Head of caudate nucleus (tissue), 42 donors: Measurements from ENCODE around the gene ITGAD.

Experiments
- DNase-seq, 42 donors: peaks; one replicate each; pipeline versions ENCODE4 v3.0.0 to v3.0.0-alpha.2; 2020 to 2021; ENCODE audit warnings: mixed read lengths in 7 of 42
- intact Hi-C: fragments of 100-400 bp; cut with DNase I; formaldehyde crosslinking; loops from one replicate; pipeline ENCODE4 v1.15.0; 2022

ITGAD gene

DNA sequence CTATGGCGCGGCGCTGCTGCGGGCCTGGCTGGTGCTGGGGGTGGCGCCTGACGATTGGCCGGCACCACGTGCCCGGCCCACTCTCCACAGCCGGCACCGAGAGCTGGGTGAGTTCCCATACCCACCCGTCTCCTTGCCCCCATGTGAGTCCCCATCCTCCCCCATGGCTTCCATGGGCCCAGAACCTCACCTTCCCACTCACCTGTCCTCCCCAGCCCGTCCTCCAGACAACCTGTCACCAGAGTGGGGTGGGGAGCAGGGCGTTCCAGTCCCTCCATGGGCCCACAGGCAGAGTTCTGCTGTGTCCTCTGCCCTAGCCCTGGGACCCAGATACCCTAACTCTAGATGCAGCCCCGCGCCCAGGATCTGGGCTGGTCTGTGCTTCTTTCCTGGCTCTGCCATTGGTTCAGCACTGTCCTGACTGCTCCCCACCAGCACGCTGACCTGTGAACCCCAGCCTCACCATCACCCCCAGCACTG lies 71.7 kb downstream of the ITGAD start:
- peak in 1 of 42 donors; percentile 23 for DNase-seq
- intact Hi-C loops = loop anchor here (5.0 kb wide), 1 partner anchor 407 kb away; the partner anchor contains the start of gene ZNF267

DNA sequence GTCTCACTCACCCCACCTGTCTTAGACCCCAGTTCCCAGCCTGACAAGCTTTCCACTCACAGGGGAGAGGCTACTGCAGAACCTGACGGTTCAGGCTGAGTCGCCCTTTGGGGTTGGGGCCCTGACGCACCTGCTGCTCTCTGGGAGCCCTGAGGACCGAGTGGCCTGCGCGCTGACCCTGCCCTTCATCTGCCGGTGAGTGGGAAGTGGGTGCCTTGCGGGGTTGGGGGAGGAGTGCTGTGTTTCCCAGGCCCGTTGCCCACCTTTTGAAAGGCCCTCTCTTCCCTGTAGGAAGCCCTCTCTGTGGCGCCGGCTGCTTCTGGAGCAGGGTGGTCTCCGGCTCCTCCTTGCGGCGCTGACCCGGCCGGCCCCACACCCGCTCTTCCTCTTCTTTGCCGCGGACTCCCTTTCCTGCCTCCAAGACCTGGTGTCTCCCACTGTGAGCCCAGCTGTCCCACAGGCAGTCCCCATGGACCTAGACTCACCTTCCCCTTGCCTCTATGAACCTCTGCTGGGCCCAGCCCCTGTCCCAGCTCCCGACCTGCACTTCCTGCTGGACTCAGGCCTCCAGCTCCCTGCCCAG lies 72.7 kb downstream of the ITGAD start:
- DNase-seq = no peak
- intact Hi-C loops = no loop called here

DNA sequence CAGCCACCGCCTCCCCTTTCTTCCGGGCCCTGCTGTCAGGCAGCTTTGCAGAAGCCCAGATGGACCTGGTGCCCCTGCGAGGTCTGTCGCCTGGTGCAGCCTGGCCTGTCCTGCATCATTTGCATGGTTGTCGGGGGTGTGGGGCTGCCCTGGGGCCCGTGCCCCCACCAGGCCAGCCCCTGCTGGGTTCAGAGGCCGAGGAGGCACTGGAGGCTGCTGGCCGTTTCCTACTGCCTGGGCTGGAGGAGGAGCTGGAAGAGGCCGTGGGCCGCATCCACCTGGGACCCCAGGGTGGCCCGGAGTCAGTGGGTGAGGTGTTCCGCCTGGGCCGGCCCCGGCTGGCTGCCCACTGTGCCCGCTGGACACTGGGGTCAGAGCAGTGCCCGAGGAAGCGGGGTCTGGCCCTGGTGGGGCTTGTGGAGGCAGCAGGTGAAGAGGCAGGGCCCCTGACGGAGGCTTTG lies 73.3 kb downstream of the ITGAD start:
- intact Hi-C loops = no loop called here
- DNase-seq = no peak

DNA sequence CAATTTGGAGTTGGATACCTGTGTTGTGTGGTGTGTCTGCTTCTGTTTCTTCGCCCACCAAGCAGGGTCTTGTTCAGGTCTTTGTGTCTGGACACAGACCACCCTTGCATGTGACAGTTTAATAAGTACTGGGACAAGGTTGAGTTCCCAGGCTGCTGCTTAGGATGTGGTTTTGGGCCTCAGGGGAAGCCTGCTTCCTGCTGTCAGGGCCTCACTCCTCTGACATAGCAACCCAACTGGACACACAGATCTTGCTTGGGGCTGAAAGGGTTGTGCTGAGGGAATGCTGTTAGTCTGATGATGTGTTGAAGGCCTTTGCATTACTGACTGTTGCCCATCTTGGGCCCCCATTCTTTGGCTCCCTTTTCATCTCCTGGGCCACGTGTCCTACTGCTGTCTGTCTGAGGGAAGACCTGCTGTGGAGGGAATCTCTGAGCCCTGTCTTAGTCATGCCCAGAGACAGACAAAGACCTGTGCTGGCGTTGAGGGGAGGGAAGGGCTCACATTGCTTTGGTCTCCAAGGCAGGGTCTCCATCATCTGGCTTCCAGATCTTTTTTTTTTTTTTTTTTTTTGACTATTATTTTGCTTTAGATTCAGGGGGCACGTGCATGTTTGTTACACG lies 74.1 kb downstream of the ITGAD start:
- intact Hi-C loops = no loop called here
- DNase-seq = no peak

DNA sequence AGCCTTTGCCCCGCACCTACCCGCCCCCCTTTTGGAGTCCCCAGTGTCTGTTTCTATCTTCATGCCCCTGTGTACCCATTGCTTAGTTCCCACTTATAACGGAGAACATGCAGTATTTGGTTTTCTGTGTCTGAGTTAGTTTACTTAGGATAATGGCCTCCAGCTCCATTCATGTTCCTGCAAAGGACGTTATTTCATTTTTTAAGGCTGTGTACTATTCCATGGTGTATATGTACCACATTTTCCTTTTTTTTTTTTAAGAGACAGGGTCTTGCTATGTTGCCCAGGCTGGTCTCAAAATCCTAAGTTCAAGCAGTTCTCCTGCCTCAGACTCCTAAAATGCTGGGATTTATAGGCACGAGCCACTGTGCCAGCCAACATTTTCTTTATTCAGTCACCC lies 74.7 kb downstream of the ITGAD start:
- DNase-seq = no peak
- intact Hi-C loops = no loop called here

DNA sequence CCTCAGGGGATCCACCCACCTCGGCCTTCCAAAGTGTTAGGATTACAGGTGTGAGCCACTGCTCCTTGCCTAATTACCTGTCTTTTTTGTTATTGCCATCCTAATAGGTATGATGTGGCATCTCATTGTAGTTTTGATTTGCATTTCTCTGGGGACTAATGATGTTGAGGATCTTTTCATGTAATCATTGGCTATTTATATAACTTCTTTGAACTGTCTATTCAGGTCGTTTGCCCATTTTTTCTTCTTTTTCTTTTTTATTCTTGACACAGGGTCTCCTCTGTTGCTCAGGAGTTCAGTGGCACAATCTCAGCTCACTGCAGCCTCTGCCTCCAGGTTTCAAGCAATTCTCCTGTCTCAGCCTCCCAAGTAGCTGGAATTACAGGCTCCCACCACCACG lies 77.5 kb downstream of the ITGAD start:
- DNase-seq = no peak
- intact Hi-C loops = no loop called here

DNA sequence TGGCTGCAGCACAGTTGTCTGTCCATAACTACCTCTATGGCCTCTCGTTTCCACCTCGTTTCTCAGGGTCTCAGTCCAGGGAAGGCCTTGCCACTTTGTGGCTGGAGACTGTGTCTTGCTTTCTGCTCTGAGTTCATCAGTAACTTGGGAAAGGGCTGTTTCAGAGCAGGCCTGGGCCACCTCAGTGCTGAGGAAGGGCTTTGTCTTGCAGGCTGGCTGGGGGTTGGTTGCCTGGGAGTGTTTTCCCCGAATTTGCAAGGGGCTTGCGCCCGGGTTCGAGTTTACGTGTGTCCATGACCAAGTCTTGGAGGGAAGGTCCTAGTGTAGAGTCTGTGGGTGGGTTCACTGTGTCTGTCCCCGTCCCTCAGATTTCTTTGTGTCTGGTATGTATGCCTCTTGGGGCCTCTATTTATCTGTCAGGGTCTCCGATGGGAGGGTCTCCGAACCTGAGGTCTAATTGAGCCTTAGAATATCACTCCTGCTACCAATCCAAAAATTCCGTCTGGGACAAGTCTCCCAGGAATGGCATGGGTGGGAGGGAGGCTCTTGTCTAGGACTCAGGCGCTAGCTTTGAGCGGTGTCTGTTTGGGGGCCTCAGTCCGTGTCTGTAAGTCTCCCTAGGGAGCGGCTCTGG lies 78.2 kb downstream of the ITGAD start:
- DNase-seq = no peak
- intact Hi-C loops = no loop called here

DNA sequence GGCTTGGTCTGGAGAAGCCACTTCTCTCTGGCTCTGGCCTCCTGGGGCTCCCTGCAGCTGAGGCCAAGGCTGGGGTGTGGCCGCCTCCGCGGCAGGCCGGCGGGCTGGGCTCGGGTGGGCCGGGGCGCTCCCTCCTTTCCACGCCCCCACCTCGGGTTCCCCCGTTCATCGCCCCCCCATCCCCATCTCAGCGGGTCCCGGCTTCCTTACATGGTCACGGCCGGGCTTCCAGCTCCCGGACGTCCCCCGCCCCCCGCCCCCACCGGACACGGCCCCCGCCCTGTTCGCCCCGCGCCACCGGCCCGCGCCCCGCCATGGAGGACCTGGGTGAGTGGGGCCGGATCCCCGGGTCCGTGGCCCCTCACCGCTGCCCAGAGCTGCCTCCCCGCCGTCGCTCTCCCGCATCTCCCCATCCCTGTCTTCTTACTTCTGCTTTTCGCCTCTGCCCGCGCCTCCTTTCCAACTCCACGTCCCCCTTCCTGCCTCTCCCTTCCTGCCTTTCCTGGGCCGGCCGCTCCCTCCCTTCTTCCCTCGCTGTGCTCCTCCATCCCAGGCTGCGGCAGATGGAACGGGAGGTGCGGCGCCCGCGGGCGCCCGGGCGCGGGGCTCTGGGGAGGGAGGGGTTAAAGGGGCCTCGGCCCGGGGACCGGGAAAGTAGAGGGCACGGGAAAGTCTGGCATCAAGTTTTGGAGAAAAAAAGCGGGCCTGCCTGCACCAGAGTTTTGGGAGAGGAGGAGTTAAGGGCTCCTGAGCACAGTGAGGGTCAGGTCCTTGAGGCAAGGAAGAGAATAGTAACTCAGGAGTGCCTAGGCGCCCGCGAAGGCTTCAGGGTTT lies 79.0 kb downstream of the ITGAD start, which contains the start of gene TGFB1I1:
TGFB1I1 (plus strand) TSS at position 278 of the 834 bp plus-strand sequence; CDS start at position 315, 37 bp downstream.
- intact Hi-C loops = no loop called here
- no peak for DNase-seq

DNA sequence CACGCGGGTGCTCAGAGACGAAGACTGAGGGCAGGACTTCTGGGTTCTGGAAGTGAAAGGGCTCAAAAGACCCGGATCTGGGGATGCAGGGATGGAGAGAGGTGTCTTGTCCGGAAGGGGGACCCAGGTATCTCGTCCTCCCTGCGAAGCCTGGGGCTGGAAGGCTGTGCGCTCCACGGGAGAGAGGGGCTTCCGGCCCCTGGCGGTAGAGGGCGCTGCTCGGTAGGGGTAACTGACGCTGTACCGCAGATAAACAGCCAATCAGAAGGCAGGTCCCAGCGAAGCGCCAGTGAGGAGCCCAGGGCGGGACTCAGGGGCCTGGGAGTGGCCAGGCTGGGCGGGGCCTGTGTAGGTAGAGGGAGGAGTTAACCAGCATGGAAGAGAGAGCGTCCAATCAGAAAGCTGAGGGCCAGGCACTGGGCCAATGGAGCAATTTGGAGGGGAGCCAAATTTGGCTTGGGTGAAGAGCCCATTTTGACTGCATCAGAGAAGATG lies 79.6 kb downstream of the ITGAD start:
- intact Hi-C loops = no loop called here
- DNase-seq = peak in 2 of 42 donors; percentile 19 to 20

DNA sequence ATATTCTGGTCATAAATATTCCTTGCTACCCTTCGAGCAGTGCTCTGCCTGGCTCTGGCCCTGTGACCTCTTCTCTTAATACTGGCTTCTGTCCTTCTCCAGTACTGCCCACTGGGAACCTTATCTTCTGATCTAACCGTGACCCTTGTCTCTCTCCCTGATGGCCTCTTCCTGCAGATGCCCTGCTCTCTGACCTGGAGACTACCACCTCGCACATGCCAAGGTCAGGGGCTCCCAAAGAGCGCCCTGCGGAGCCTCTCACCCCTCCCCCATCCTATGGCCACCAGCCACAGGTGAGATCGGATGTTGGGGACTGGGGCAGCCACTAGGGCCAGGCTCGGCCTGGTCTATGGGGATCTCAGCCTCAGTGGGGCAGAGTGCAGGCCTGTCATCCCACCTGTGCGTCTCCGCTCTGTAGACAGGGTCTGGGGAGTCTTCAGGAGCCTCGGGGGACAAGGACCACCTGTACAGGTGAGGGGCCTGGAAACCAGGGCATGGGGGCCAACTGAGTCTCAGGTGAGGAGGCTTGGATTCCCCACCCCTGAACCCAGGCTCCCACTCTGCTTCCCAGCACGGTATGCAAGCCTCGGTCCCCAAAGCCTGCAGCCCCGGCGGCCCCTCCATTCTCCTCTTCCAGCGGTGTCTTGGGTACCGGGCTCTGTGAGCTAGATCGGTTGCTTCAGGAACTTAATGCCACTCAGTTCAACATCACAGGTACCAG lies 80.3 kb downstream of the ITGAD start:
- intact Hi-C loops = no loop called here
- DNase-seq = no peak

DNA sequence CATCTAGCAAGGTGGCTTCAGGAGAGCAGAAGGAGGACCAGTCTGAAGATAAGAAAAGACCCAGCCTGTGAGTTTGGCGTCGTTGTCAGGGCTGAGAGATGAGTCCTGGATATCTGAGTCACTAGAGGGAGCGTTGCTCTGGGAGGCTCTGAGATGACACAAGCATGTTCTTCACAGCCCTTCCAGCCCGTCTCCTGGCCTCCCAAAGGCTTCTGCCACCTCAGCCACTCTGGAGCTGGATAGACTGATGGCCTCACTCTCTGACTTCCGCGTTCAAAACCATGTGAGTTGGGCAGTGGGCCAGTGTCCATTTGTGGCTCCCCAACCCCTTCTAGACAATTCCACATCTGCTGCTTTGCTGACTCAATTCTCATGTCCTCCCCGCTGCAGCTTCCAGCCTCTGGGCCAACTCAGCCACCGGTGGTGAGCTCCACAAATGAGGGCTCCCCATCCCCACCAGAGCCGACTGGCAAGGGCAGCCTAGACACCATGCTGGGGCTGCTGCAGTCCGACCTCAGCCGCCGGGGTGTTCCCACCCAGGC lies 81.1 kb downstream of the ITGAD start:
- peak in 1 of 42 donors; percentile 18 for DNase-seq
- intact Hi-C loops = no loop called here

DNA sequence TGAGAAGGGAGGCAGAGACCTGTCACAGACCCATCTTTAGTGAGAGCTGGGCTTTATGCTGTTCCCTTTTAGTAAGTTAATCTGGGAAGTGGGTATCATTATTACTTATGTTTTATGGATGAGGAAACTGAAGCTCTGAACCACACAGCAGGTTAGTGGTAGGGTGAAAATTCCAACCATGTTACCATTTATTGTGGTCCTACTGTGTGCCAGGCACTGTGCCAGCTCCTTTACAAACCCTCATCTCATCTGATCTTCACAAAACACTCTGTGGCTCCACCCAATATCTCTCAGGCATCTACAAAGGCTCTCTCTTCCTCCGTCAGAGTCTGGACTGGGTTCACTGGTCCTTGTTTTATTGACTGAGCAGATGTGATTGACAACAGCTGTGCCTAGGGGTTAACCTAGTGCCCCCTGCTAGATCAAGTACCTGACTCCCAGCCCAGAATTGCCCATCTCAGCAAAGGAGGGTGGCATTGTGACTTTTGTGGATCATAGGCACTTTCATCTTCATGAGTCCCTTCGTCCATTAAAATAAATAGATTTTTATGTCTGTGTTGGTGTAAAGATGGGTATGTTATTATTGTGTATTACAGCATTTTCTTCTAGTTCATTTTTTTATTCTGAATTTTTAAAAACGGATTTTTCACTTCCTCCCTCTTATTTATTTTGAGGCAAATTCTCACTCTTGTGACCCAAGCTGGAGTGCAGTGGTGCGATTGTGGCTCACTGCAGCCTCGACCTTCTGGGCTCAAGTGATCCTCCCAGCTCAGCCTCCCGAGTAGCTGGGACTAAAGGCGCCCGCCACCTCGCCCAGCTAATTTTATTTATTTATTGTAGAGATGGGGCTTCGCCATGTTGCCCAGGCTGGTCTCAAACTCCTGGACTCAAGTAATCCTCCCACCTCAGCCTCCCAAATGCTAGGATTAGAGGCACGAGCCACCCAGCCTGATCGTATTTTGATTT lies 81.9 kb downstream of the ITGAD start:
- intact Hi-C loops = no loop called here
- DNase-seq = no peak

DNA sequence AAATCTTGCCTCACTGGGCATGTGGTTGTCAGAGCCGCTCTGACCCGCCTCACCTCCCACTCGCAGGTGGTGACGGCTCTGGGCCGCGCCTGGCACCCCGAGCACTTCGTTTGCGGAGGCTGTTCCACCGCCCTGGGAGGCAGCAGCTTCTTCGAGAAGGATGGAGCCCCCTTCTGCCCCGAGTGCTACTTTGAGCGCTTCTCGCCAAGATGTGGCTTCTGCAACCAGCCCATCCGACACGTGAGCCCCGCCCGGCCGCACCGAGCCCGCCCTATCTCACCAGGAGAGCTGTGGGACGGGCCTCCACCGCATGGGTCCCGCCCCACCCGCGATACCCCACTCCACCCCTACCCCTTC lies 82.8 kb downstream of the ITGAD start:
- no peak for DNase-seq
- intact Hi-C loops = no loop called here
